H1 (cell line): ENCODE data around the gene CAMK2G.

ENCODE experiments used
- CREB1 ChIP-seq: IDR thresholded peaks from 2 replicates; pipeline ENCODE4 v1.6.1; 2012; ENCODE audit warnings: inconsistent platforms
- POLR2A ChIP-seq, 2 experiments: IDR thresholded peaks; 1 replicate in 1 of 2; 2 replicates in 1 of 2; pipeline ENCODE4 v1.6.1; 2011; ENCODE audit warnings: low read depth in 2 of 2, low read length in 2 of 2, mild to moderate bottlenecking in 2 of 2; ENCODE audit errors: control extremely low read depth in 1 of 2
- POLR2AphosphoS5 ChIP-seq: IDR thresholded peaks from 2 replicates; pipeline ENCODE4 v1.6.1; 2011; ENCODE audit warnings: low read depth, low read length
- RAD21 ChIP-seq, 2 experiments: IDR thresholded peaks in 1 of 2; conservative IDR thresholded peaks in 1 of 2; 2 replicates each; pipeline ENCODE4 v1.6.1; 2011; ENCODE audit warnings: low read depth in 2 of 2, low read length in 2 of 2, improper control_type of control experiment in 1 of 2, inconsistent platforms in 1 of 2, mild to moderate bottlenecking in 1 of 2, moderate library complexity in 1 of 2
- TF ChIP-seq, protein P1 (sequence below), 3 experiments: IDR thresholded peaks; 1 replicate in 2 of 3; 2 replicates in 1 of 3; pipeline versions ENCODE4 v1.5.1 to v1.6.1; 2011; ENCODE audit warnings: low read length in 3 of 3, mild to moderate bottlenecking in 3 of 3, inconsistent platforms in 2 of 3, low read depth in 1 of 3, moderate library complexity in 1 of 3; ENCODE audit not compliant: insufficient read depth in 1 of 3; ENCODE audit errors: control extremely low read depth in 1 of 3
- TF ChIP-seq, protein P2 (sequence below): IDR thresholded peaks from 2 replicates; pipeline ENCODE4 v1.6.1; 2012; ENCODE audit warnings: low read length, inconsistent platforms

DNA sequence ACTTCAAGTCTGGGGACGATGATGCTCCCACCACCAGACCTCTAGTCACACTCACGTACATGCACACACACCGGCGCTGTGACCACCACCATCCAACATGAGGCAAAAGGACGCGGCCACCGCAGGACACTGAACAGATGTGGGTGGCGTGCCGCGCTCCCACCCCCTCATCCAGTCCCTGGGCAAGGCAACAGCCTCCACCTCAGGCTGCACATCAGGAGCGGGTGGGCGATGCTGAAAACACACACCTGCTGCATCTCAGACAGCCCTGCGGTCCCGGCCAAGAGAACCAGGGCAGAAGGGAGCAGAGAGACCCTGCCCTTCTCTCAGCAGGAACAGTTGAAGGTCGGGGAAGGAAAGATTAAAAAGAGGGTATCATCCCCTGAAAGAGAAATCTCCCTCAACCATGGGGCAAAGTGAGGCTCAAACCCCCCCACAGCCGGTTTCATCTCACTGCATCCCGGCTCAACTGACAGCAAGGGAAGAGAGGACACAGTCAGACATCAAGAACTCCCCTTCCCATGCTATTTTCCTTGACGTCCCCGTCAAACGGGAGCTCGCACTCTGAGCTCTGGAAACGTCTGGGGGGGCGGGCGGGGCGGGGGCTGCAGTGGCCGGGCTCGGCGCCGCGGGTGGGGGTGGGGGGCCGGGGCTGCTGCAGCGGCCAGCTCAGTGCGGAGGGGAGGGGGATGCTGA is 1.1 kb downstream of the CAMK2G start:
- no peak for TF ChIP-seq RAD21 (IDR thresholded peaks at IDR 0.05 in 1 of 2, conservative IDR thresholded peaks at IDR 0.05 in 1 of 2; ENCODE audit: low read depth in 2 of 2, low read length in 2 of 2)
- TF ChIP-seq POLR2AphosphoS5: no peak
- TF ChIP-seq, protein P1, sequence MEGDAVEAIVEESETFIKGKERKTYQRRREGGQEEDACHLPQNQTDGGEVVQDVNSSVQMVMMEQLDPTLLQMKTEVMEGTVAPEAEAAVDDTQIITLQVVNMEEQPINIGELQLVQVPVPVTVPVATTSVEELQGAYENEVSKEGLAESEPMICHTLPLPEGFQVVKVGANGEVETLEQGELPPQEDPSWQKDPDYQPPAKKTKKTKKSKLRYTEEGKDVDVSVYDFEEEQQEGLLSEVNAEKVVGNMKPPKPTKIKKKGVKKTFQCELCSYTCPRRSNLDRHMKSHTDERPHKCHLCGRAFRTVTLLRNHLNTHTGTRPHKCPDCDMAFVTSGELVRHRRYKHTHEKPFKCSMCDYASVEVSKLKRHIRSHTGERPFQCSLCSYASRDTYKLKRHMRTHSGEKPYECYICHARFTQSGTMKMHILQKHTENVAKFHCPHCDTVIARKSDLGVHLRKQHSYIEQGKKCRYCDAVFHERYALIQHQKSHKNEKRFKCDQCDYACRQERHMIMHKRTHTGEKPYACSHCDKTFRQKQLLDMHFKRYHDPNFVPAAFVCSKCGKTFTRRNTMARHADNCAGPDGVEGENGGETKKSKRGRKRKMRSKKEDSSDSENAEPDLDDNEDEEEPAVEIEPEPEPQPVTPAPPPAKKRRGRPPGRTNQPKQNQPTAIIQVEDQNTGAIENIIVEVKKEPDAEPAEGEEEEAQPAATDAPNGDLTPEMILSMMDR (IDR thresholded peaks at IDR 0.05; ENCODE audit: control extremely low read depth in 1 of 3, insufficient read depth in 1 of 3, low read depth in 1 of 3, low read length in 3 of 3): no peak
- TF ChIP-seq, protein P2, sequence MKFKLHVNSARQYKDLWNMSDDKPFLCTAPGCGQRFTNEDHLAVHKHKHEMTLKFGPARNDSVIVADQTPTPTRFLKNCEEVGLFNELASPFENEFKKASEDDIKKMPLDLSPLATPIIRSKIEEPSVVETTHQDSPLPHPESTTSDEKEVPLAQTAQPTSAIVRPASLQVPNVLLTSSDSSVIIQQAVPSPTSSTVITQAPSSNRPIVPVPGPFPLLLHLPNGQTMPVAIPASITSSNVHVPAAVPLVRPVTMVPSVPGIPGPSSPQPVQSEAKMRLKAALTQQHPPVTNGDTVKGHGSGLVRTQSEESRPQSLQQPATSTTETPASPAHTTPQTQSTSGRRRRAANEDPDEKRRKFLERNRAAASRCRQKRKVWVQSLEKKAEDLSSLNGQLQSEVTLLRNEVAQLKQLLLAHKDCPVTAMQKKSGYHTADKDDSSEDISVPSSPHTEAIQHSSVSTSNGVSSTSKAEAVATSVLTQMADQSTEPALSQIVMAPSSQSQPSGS: no peak
- TF ChIP-seq POLR2A (IDR thresholded peaks at IDR 0.05; ENCODE audit: control extremely low read depth in 1 of 2, low read depth in 2 of 2, low read length in 2 of 2): no peak
- TF ChIP-seq CREB1: no peak
